OCI-LY1 (cell line): ENCODE measurements around the gene NRROS.

Experiments
- H2AFZ ChIP-seq: fragments of 200-600 bp; sonication (generic), shearing (Covaris generic); 2 replicates; pipeline ENCODE4 v1.6.0; 2014; ENCODE audit warnings: antibody characterized with exemption, mild to moderate bottlenecking, low read length
- H3F3A ChIP-seq: fragments of 200-600 bp; sonication (generic), shearing (Covaris generic); 2 replicates; pipeline ENCODE4 v1.6.0; 2014; ENCODE audit warnings: mild to moderate bottlenecking, antibody characterized with exemption, low read length, moderate library complexity; ENCODE audit not compliant: insufficient read depth
- H3K27ac ChIP-seq: fragments of 200-600 bp; sonication (generic); 2 replicates; pipeline ENCODE4 v1.5.1; 2014; ENCODE audit warnings: low read length, mixed run types, mild to moderate bottlenecking, low read depth; ENCODE audit not compliant: poor library complexity, severe bottlenecking
- H3K27me3 ChIP-seq: fragments of 200-600 bp; sonication (generic); 2 replicates; pipeline ENCODE4 v1.6.0; 2014; ENCODE audit warnings: antibody characterized with exemption, mild to moderate bottlenecking, low read length, moderate library complexity; ENCODE audit not compliant: insufficient read depth
- H3K36me3 ChIP-seq: fragments of 200-600 bp; sonication (generic); 2 replicates; pipeline ENCODE4 v1.6.1; 2014; ENCODE audit warnings: mild to moderate bottlenecking, antibody characterized with exemption, low read length, moderate library complexity, mixed read lengths; ENCODE audit not compliant: insufficient read depth
- H3K4me1 ChIP-seq: fragments of 200-600 bp; sonication (generic); 2 replicates; pipeline ENCODE4 v1.5.1; 2014; ENCODE audit warnings: mild to moderate bottlenecking, low read length, moderate library complexity; ENCODE audit not compliant: insufficient read depth, severe bottlenecking
- H3K4me2 ChIP-seq: fragments of 200-600 bp; sonication (generic), shearing (Covaris generic); 2 replicates; pipeline ENCODE4 v1.6.1; 2014; ENCODE audit warnings: low read length
- H3K4me3 ChIP-seq: fragments of 200-600 bp; sonication (generic); 2 replicates; pipeline ENCODE4 v1.5.1; 2014; ENCODE audit warnings: low read length, low read depth, mild to moderate bottlenecking, mixed read lengths; ENCODE audit not compliant: poor library complexity, severe bottlenecking
- H3K79me2 ChIP-seq: fragments of 200-600 bp; shearing (Covaris generic); 2 replicates; pipeline ENCODE4 v1.6.1; 2016; ENCODE audit warnings: mixed run types, low read length, mixed read lengths; ENCODE audit not compliant: insufficient read depth
- H3K9ac ChIP-seq: fragments of 200-600 bp; sonication (generic), shearing (Covaris generic); 2 replicates; pipeline ENCODE4 v1.6.1; 2014; ENCODE audit warnings: mild to moderate bottlenecking, low read length, mixed read lengths
- H3K9me2 ChIP-seq: fragments of 200-600 bp; sonication (generic), shearing (Covaris generic); 2 replicates; pipeline ENCODE4 v1.6.1; 2014; ENCODE audit warnings: low read depth, mild to moderate bottlenecking, low read length, mixed read lengths
- H3K9me3 ChIP-seq: fragments of 200-600 bp; shearing (Covaris generic); 2 replicates; pipeline ENCODE4 v1.6.1; 2014; ENCODE audit warnings: low read length, mixed read lengths
- H4K20me1 ChIP-seq: fragments of 200-600 bp; sonication (generic), shearing (Covaris generic); 2 replicates; pipeline ENCODE4 v1.6.0; 2016; ENCODE audit warnings: mild to moderate bottlenecking, low read length; ENCODE audit not compliant: insufficient read depth
- CTCF ChIP-seq: fragments of 200-600 bp; sonication (generic), shearing (Covaris generic); IDR thresholded peaks from 2 replicates; pipeline ENCODE4 v1.5.1; 2017; ENCODE audit warnings: mild to moderate bottlenecking, antibody characterized with exemption, low read length, moderate library complexity, mixed read lengths
- EZH2 ChIP-seq: fragments of 200-600 bp; sonication (generic), shearing (Covaris generic); IDR thresholded peaks from 2 replicates; pipeline ENCODE4 v1.8.0; 2017; ENCODE audit warnings: borderline replicate concordance, mixed run types, mild to moderate bottlenecking, antibody characterized with exemption, low read length, moderate library complexity, mixed read lengths

Gene NRROS

GRCh38 chr3:196706731-196707130 lies 67.2 kb downstream of the NRROS start:
- TF ChIP-seq CTCF = no peak
- TF ChIP-seq EZH2 = no peak
- Histone ChIP-seq H3K27ac (no peak overlapping the region), H3K9ac (no peak overlapping the region), H3K4me1 (peaks cover 9% of the 10 kb centered on the region), H3K9me2 (no peaks in the 10 kb centered on the region), H3F3A (no peaks in the 10 kb centered on the region), H2AFZ (no peak overlapping the region), H4K20me1 (no peaks in the 10 kb centered on the region), H3K36me3 (no peaks in the 10 kb centered on the region), H3K79me2 (no peaks in the 10 kb centered on the region), H3K27me3 (no peaks in the 10 kb centered on the region), H3K4me3 (no peak overlapping the region), H3K4me2 (no peak overlapping the region), H3K9me3 (no peaks in the 10 kb centered on the region)

- H3K4me1 ChIP-seq = peaks cover 9% of the 10 kb centered on the region
- no peaks in the 10 kb centered on the region for H3K9me3 ChIP-seq
- no peak overlapping the region for H3K9ac ChIP-seq
- H3K36me3 ChIP-seq = no peaks in the 10 kb centered on the region
- H2AFZ ChIP-seq = no peak overlapping the region
- no peak overlapping the region for H3K4me3 ChIP-seq
- H3K27me3 ChIP-seq = no peaks in the 10 kb centered on the region
- no peaks in the 10 kb centered on the region for H3K9me2 ChIP-seq
- H4K20me1 ChIP-seq = no peaks in the 10 kb centered on the region
- no peak overlapping the region for H3K4me2 ChIP-seq
- no peak overlapping the region for H3K27ac ChIP-seq
- H3F3A ChIP-seq = no peaks in the 10 kb centered on the region
- TF ChIP-seq EZH2 (no peak), CTCF (no peak)
- H3K79me2 ChIP-seq = no peaks in the 10 kb centered on the region
Measured at GRCh38 chr3:196707566-196707965, 68.1 kb downstream of the NRROS start.

- no peaks in the 10 kb centered on the region for H4K20me1 ChIP-seq
- H3K36me3 ChIP-seq = no peaks in the 10 kb centered on the region
- H3K27ac ChIP-seq = no peak overlapping the region
- no peaks in the 10 kb centered on the region for H3F3A ChIP-seq
- H3K9me3 ChIP-seq = no peaks in the 10 kb centered on the region
- 0 out of 2 replicates have a peak, but pooled peaks cover 6% of the 10 kb centered on the region for H3K79me2 ChIP-seq
- no peak overlapping the region for H2AFZ ChIP-seq
- no peaks in the 10 kb centered on the region for H3K27me3 ChIP-seq
- peaks cover 16% of the 10 kb centered on the region for H3K4me1 ChIP-seq
- no peak overlapping the region for H3K4me3 ChIP-seq
- no peak overlapping the region for H3K4me2 ChIP-seq
- no peak for TF ChIP-seq EZH2
- TF ChIP-seq CTCF = no peak
- H3K9ac ChIP-seq = no peak overlapping the region
- H3K9me2 ChIP-seq = no peaks in the 10 kb centered on the region
Measured at GRCh38 chr3:196708467-196708866, 69.0 kb downstream of the NRROS start.
